Aorta (tissue), 5 donors: ENCODE data around the gene ETHE1. TPM values are rescaled to one million over a fixed set of nuclear protein-coding genes. Genes with fewer than 3 reads are reported as not detected.
A peak's percentile ranks its signal among the peaks of the same experiment; 100 is the strongest.

Experiments
- ATAC-seq: fragments of 200-7000 bp; cut with Tn5 transposase; one replicate; pipeline ENCODE4 v1.9.1; 2022; ENCODE audit warnings: moderate library complexity; ENCODE audit not compliant: low FRiP score
- DNase-seq, 2 donors: peaks; one replicate each; pipeline ENCODE4 v3.0.0-alpha.2; 2020
- H3K27ac ChIP-seq, 2 donors: one replicate each; pipeline ENCODE4 v1.5.1; 2013; ENCODE audit warnings: low read length in 2 of 2, mild to moderate bottlenecking in 2 of 2, moderate library complexity in 2 of 2, control low read depth in 1 of 2, inconsistent platforms in 1 of 2, low read depth in 1 of 2
- H3K27me3 ChIP-seq, 2 donors: one replicate each; pipeline ENCODE4 v1.6.1; 2013; ENCODE audit warnings: control low read depth in 1 of 2, low read length in 1 of 2, mild to moderate bottlenecking in 1 of 2, moderate library complexity in 1 of 2; ENCODE audit not compliant: insufficient read depth in 2 of 2, control insufficient read depth in 1 of 2
- H3K36me3 ChIP-seq, 2 donors: one replicate each; pipeline ENCODE4 v1.6.1; 2013; ENCODE audit warnings: control low read depth in 1 of 2, low read length in 1 of 2, mild to moderate bottlenecking in 1 of 2; ENCODE audit not compliant: insufficient read depth in 2 of 2, control insufficient read depth in 1 of 2
- H3K4me1 ChIP-seq, 2 donors: one replicate each; pipeline ENCODE4 v1.6.1; 2013; ENCODE audit warnings: low read length in 2 of 2, control low read depth in 1 of 2, mild to moderate bottlenecking in 1 of 2, moderate library complexity in 1 of 2; ENCODE audit not compliant: insufficient read depth in 2 of 2, control insufficient read depth in 1 of 2
- H3K4me3 ChIP-seq, 2 donors: one replicate each; pipeline ENCODE4 v1.5.1; 2013; ENCODE audit warnings: low read length in 2 of 2, control low read depth in 1 of 2, mild to moderate bottlenecking in 1 of 2
- H3K9me3 ChIP-seq: one replicate; pipeline ENCODE4 v1.6.1; 2013; ENCODE audit warnings: mild to moderate bottlenecking, low read length; ENCODE audit not compliant: control insufficient read depth
- WGBS, 2 donors: extraction: QIAGEN DNeasy Blood & Tissue Kit; methylation state at CpG; one replicate each; pipeline ENCODE4 v1.1.7; 2013; 5-methylcytosine and 5-hydroxymethylcytosine counted together
- intact Hi-C, 2 donors: fragments of 100-400 bp; cut with DNase I; formaldehyde crosslinking; loops; one replicate each; pipeline versions ENCODE4 v1.14.2 to v1.15.0; 2022
- polyA plus RNA-seq, 2 donors: library from polyadenylated mRNA; stranded (reverse); fragments of 200-250 nt; gene quantifications; one replicate each; pipeline ENCODE4 v1.2.3, GENCODE V29; 2013
- total RNA-seq, 2 donors: library from RNA; stranded (reverse); fragmentation: NEBNext Ultra II Directional; extraction: Animal tissue kit (Norgen Biotek cat#: 25700); gene quantifications; one replicate each; pipeline ENCODE4 v1.2.1, GENCODE V29; 2021
- donor health status: healthy with polysubstance abuse.
- donor health status: Bipolar disorder and iron deficiency.
- donor health status: DM: no; HTN: no; CAD: no.
- donor health status: DM: no; HTN: no; CAD: no.
- donor health status: DM: yes; HTN: yes; CAD: no.

Gene ETHE1
- total and polyA plus RNA-seq, 4 donors: 21.7 to 47.1 (median 37.5) TPM

GRCh38 chr19:43463381-43464133, 63.4 kb downstream of the ETHE1 start:
- intact Hi-C loops: loop anchor here (1.0 to 5.0 kb wide), 4 partner anchors 11 to 54 kb away; partner anchors contain the start of gene PHLDB3 (in 2 of the 2)
- Histone ChIP-seq H3K27me3 (no peaks in the 10 kb centered on the region), H3K4me3 (peak overlapping the region; percentile 14 to 42), H3K9me3 (no peaks in the 10 kb centered on the region), H3K27ac (peak overlapping the region in 1 of 2 donors; percentile 78), H3K36me3 (no peaks in the 10 kb centered on the region), H3K4me1 (no peaks in the 10 kb centered on the region)
- ATAC-seq (peak; percentile 96), DNase-seq (peak; percentile 99 to 100)
- 0 to 1% methylated on average over 56 to 57 of the region's 57 CpGs for WGBS, 2 donors

GRCh38 chr19:43462785-43463380, 64.1 kb downstream of the ETHE1 start:
- H3K4me3 ChIP-seq: peak overlapping the region in 1 of 2 donors; percentile 12
- no peak overlapping the region for H3K27ac ChIP-seq
- ATAC-seq (no peak), DNase-seq (no peak)
- H3K27me3 ChIP-seq: no peaks in the 10 kb centered on the region
- no peaks in the 10 kb centered on the region for H3K9me3 ChIP-seq
- intact Hi-C loops: loop anchor here (1.0 to 5.0 kb wide), 3 partner anchors 39 to 54 kb away; partner anchors contain the start of gene PHLDB3 (in 2 of the 2)
- H3K4me1 ChIP-seq: no peaks in the 10 kb centered on the region
- no peaks in the 10 kb centered on the region for H3K36me3 ChIP-seq
- 10% methylated on average over 31 to 33 of the region's 33 CpGs for WGBS, 2 donors

GRCh38 chr19:43462383-43462782, 64.6 kb downstream of the ETHE1 start:
- Histone ChIP-seq H3K27ac (no peak overlapping the region), H3K4me3 (no peak overlapping the region)

GRCh38 chr19:43461303-43461702, 65.7 kb downstream of the ETHE1 start:
- H3K4me3 ChIP-seq: no peak overlapping the region
- DNase-seq (no peak), ATAC-seq (no peak)
- no peaks in the 10 kb centered on the region for H3K4me1 ChIP-seq
- 91 to 95% methylated on average over 12 of the region's 12 CpGs for WGBS, 2 donors
- H3K9me3 ChIP-seq: no peaks in the 10 kb centered on the region
- intact Hi-C loops: loop anchor here in 1 of 2 donors (5.0 kb wide), 2 partner anchors 41 to 56 kb away; partner anchors contain the start of gene PHLDB3
- H3K27me3 ChIP-seq: no peaks in the 10 kb centered on the region
- H3K36me3 ChIP-seq: no peaks in the 10 kb centered on the region
- H3K27ac ChIP-seq: no peak overlapping the region

More at GRCh38 chr19:43462383-43462782, 64.6 kb downstream of the ETHE1 start:
- intact Hi-C loops: loop anchor here in 1 of 2 donors (5.0 kb wide), 2 partner anchors 40 to 55 kb away; partner anchors contain the start of gene PHLDB3
- no peaks in the 10 kb centered on the region for H3K9me3 ChIP-seq
- 89 to 95% methylated on average over 7 of the region's 7 CpGs for WGBS, 2 donors
- no peaks in the 10 kb centered on the region for H3K27me3 ChIP-seq
- H3K36me3 ChIP-seq: no peaks in the 10 kb centered on the region
- DNase-seq (no peak), ATAC-seq (no peak)
- H3K4me1 ChIP-seq: no peaks in the 10 kb centered on the region

GRCh38 chr19:43460362-43461016, 66.5 kb downstream of the ETHE1 start:
- no peaks in the 10 kb centered on the region for H3K4me1 ChIP-seq
- H3K4me3 ChIP-seq: no peak overlapping the region
- H3K27ac ChIP-seq: no peak overlapping the region
- H3K36me3 ChIP-seq: no peaks in the 10 kb centered on the region
- no peaks in the 10 kb centered on the region for H3K27me3 ChIP-seq
- DNase-seq (no peak), ATAC-seq (no peak)
- no peaks in the 10 kb centered on the region for H3K9me3 ChIP-seq
- intact Hi-C loops: loop anchor here in 1 of 2 donors (5.0 kb wide), 2 partner anchors 42 to 57 kb away; partner anchors contain the start of gene PHLDB3
- 76 to 81% methylated on average over 16 of the region's 16 CpGs for WGBS, 2 donors

GRCh38 chr19:43457809-43458208, 69.2 kb downstream of the ETHE1 start:
- Histone ChIP-seq H3K4me1 (no peaks in the 10 kb centered on the region), H3K4me3 (no peak overlapping the region), H3K9me3 (no peaks in the 10 kb centered on the region), H3K36me3 (no peaks in the 10 kb centered on the region), H3K27ac (no peak overlapping the region), H3K27me3 (no peaks in the 10 kb centered on the region)
- intact Hi-C loops: no loop called here
- ATAC-seq: no peak
- no peak for DNase-seq
- 83 to 88% methylated on average over 4 of the region's 4 CpGs for WGBS, 2 donors

Other genes starting within 250 kb of the ETHE1 start
- gene CD177, start 173.5 kb downstream of the ETHE1 start, total RNA-seq: 1 to 10 TPM; 2.1 to 6.0 TPM
- gene CD177, start 173.5 kb downstream of the ETHE1 start, polyA plus RNA-seq: 1 to 10 TPM in 1 of 2 donors, under 1 TPM in 1; 0.13 to 2.8 TPM
- not detected for gene TEX101, start 112.3 kb downstream of the ETHE1 start, total RNA-seq
- not detected for gene TEX101, start 112.3 kb downstream of the ETHE1 start, polyA plus RNA-seq
- gene LYPD3, start 61.6 kb downstream of the ETHE1 start, total RNA-seq: 1 to 10 TPM; 1.2 to 1.6 TPM
- gene LYPD3, start 61.6 kb downstream of the ETHE1 start, polyA plus RNA-seq: 1 to 10 TPM; 1.5 to 2.6 TPM
- gene PHLDB3, start 22.5 kb downstream of the ETHE1 start, total RNA-seq: 10 to 100 TPM in 1 of 2 donors, 1 to 10 TPM in 1; 9.7 to 10.2 TPM
- gene PHLDB3, start 22.5 kb downstream of the ETHE1 start, polyA plus RNA-seq: 10 to 100 TPM in 1 of 2 donors, 1 to 10 TPM in 1; 4.8 to 18.5 TPM
- 1 to 10 TPM; 1.7 to 4.6 TPM for gene ZNF575, start 6.0 kb upstream of the ETHE1 start, total RNA-seq
- 1 to 10 TPM in 1 of 2 donors, under 1 TPM in 1; 0.63 to 1.6 TPM for gene ZNF575, start 6.0 kb upstream of the ETHE1 start, polyA plus RNA-seq
- 10 to 100 TPM; 22.3 to 30.2 TPM for gene XRCC1, start 48.3 kb upstream of the ETHE1 start, total RNA-seq
- 10 to 100 TPM; 12.1 to 27.2 TPM for gene XRCC1, start 48.3 kb upstream of the ETHE1 start, polyA plus RNA-seq
- 10 to 100 TPM in 1 of 2 donors, 1 to 10 TPM in 1; 8.2 to 10.1 TPM for gene PINLYP, start 48.6 kb upstream of the ETHE1 start, total RNA-seq
- gene PINLYP, start 48.6 kb upstream of the ETHE1 start, polyA plus RNA-seq: 10 to 100 TPM; 20.8 to 22.9 TPM
- 10 to 100 TPM; 20.3 to 25.5 TPM for gene IRGQ, start 68.9 kb upstream of the ETHE1 start, total RNA-seq
- 1 to 10 TPM; 4.3 to 7.2 TPM for gene IRGQ, start 68.9 kb upstream of the ETHE1 start, polyA plus RNA-seq
- gene ZNF576, start 69.4 kb upstream of the ETHE1 start, total RNA-seq: 10 to 100 TPM; 12.0 to 14.5 TPM
- gene ZNF576, start 69.4 kb upstream of the ETHE1 start, polyA plus RNA-seq: 10 to 100 TPM; 11.4 to 15.7 TPM
- gene SRRM5, start 84.9 kb upstream of the ETHE1 start, total RNA-seq: under 1 TPM; 0.51 to 0.52 TPM
- gene SRRM5, start 84.9 kb upstream of the ETHE1 start, polyA plus RNA-seq: under 1 TPM in 1 of 2 donors, not detected in 1; 0.69 TPM
- gene ZNF428, start 92.4 kb upstream of the ETHE1 start, total RNA-seq: 10 to 100 TPM; 26.2 to 34.6 TPM
- gene ZNF428, start 92.4 kb upstream of the ETHE1 start, polyA plus RNA-seq: 10 to 100 TPM; 37.1 to 54.2 TPM
- 1 to 10 TPM; 2.9 to 6.5 TPM for gene CADM4, start 112.6 kb upstream of the ETHE1 start, total RNA-seq
- gene CADM4, start 112.6 kb upstream of the ETHE1 start, polyA plus RNA-seq: 1 to 10 TPM; 3.1 to 8.1 TPM
- gene PLAUR, start 143.0 kb upstream of the ETHE1 start, total RNA-seq: 10 to 100 TPM; 41.0 to 51.0 TPM
- 10 to 100 TPM; 20.5 to 22.3 TPM for gene PLAUR, start 143.0 kb upstream of the ETHE1 start, polyA plus RNA-seq
- not detected for gene IRGC, start 188.9 kb upstream of the ETHE1 start, total RNA-seq
- gene IRGC, start 188.9 kb upstream of the ETHE1 start, polyA plus RNA-seq: not detected
- 10 to 100 TPM; 29.2 to 50.6 TPM for gene SMG9, start 227.8 kb upstream of the ETHE1 start, total RNA-seq
- 10 to 100 TPM; 14.9 to 31.1 TPM for gene SMG9, start 227.8 kb upstream of the ETHE1 start, polyA plus RNA-seq